ENCODE data around the gene HIVEP2. TPM values are rescaled to one million over a fixed set of nuclear protein-coding genes. Genes with fewer than 3 reads are reported as not detected.

HIVEP2 gene
- polyA plus RNA-seq, 3 donors, result 0.16 to 1.4 (median 0.64) TPM

DNA sequence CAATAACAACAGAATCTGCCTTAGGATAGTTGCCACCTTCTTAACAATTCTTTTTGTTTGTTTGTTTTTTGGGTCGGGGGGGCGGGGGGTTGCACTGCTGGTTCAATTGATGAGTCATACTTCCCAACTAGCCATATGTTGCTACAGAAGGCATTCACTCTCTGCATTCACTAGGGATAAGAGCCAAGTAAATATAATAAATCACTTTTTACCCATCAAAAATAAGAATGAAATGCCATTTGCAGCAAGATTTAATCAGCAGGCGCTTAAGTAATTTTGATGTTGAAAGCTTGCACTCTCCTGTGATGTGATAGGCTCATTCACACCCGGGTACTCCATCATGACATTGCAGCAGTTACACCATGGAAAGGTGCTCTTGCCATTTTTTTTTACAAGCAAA lies 209.8 kb downstream of the HIVEP2 start:
- H3K4me1 ChIP-seq (ENCODE audit: control insufficient read depth in 1 of 2, insufficient read depth in 2 of 2, low read length in 2 of 2), result peaks cover 0 to 3% of the 10 kb centered on the region in 2 donors
- no peak overlapping the region for H2AFZ ChIP-seq (ENCODE audit: insufficient read depth, low read depth, low read length, poor library complexity, severe bottlenecking)
- no peak overlapping the region for H3K4me3 ChIP-seq (replicated peaks in 1 of 3; ENCODE audit: low read depth in 2 of 3, low read length in 3 of 3)
- no peaks in the 10 kb centered on the region for H3K36me3 Mint-ChIP-seq
- TF ChIP-seq, protein P1, sequence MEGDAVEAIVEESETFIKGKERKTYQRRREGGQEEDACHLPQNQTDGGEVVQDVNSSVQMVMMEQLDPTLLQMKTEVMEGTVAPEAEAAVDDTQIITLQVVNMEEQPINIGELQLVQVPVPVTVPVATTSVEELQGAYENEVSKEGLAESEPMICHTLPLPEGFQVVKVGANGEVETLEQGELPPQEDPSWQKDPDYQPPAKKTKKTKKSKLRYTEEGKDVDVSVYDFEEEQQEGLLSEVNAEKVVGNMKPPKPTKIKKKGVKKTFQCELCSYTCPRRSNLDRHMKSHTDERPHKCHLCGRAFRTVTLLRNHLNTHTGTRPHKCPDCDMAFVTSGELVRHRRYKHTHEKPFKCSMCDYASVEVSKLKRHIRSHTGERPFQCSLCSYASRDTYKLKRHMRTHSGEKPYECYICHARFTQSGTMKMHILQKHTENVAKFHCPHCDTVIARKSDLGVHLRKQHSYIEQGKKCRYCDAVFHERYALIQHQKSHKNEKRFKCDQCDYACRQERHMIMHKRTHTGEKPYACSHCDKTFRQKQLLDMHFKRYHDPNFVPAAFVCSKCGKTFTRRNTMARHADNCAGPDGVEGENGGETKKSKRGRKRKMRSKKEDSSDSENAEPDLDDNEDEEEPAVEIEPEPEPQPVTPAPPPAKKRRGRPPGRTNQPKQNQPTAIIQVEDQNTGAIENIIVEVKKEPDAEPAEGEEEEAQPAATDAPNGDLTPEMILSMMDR (IDR thresholded peaks at IDR 0.05), result no peak
- no peaks in the 10 kb centered on the region for H3K36me3 ChIP-seq (replicated peaks in 1 of 2; ENCODE audit: control insufficient read depth in 1 of 2, insufficient read depth in 2 of 2, low read length in 2 of 2)
- H3K4me1 Mint-ChIP-seq, result no peaks in the 10 kb centered on the region
- no peaks in the 10 kb centered on the region for H4K20me1 ChIP-seq (ENCODE audit: insufficient read depth, low read length)
- no peaks in the 10 kb centered on the region for H3K9me3 ChIP-seq (replicated peaks in 1 of 2; ENCODE audit: control insufficient read depth in 1 of 2, insufficient read depth in 1 of 2, low read length in 2 of 2)
- peaks cover 0 to 5% (median 1%) of the 10 kb centered on the region in 7 donors for H3K9me3 Mint-ChIP-seq
- H3K79me2 ChIP-seq (ENCODE audit: insufficient read depth, low read length), result no peaks in the 10 kb centered on the region
- H3K27ac Mint-ChIP-seq, result no peak overlapping the region
- peaks cover 0 to 2% (median 0%) of the 10 kb centered on the region in 3 donors for H3K27me3 Mint-ChIP-seq (ENCODE audit: low read depth in 3 of 3)
- intact Hi-C loops (cut with micrococcal nuclease), result no loop called here
- no peak overlapping the region for H3K4me3 Mint-ChIP-seq
- no peaks in the 10 kb centered on the region for H3K27me3 ChIP-seq (ENCODE audit: control insufficient read depth in 2 of 2, insufficient read depth in 2 of 2, low read length in 2 of 2)
- no peak overlapping the region for H3K9ac ChIP-seq (ENCODE audit: insufficient read depth, low read length, poor library complexity, severe bottlenecking)
- H3K4me2 ChIP-seq (replicated peaks; ENCODE audit: extremely low read depth, low read length, poor library complexity, severe bottlenecking), result no peak overlapping the region
- H3K27ac ChIP-seq (ENCODE audit: low read depth in 1 of 2, low read length in 2 of 2), result no peak overlapping the region
- no CpG with 5 or more reads among the region's 4 CpGs for WGBS (ENCODE audit: insufficient coverage)
- DNase-seq, result no peak

DNA sequence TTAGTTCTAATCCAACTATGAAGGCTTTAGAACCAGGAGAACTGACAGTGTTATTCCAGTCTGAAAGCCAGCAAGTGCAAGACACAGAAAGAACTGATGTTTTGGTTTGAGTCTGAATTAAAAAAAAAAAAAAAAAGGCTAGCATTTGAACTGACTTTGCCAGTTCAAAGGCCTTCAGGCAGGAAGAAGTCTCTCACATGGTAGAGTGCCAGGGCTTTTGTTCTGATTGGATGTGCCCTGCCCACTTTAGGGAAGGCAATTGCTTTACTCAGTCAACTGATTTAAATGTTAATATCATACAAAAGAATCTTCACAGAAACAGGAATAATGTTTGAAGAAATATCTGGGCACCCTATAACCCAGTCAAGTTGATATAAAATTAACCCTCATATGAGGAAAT lies 212.2 kb downstream of the HIVEP2 start:
- Histone ChIP-seq H3K79me2 (ENCODE audit: insufficient read depth, low read length) (no peaks in the 10 kb centered on the region), H3K36me3 (replicated peaks in 1 of 2; ENCODE audit: control insufficient read depth in 1 of 2, insufficient read depth in 2 of 2, low read length in 2 of 2) (no peaks in the 10 kb centered on the region), H3K4me1 (ENCODE audit: control insufficient read depth in 1 of 2, insufficient read depth in 2 of 2, low read length in 2 of 2) (peaks cover 17 to 20% of the 10 kb centered on the region in 2 donors), H3K27me3 (ENCODE audit: control insufficient read depth in 2 of 2, insufficient read depth in 2 of 2, low read length in 2 of 2) (no peaks in the 10 kb centered on the region), H3K4me2 (replicated peaks; ENCODE audit: extremely low read depth, low read length, poor library complexity, severe bottlenecking) (no peak overlapping the region), H4K20me1 (ENCODE audit: insufficient read depth, low read length) (no peaks in the 10 kb centered on the region), H3K27ac (ENCODE audit: low read depth in 1 of 2, low read length in 2 of 2) (no peak overlapping the region), H2AFZ (ENCODE audit: insufficient read depth, low read depth, low read length, poor library complexity, severe bottlenecking) (no peak overlapping the region), H3K9me3 (replicated peaks in 1 of 2; ENCODE audit: control insufficient read depth in 1 of 2, insufficient read depth in 1 of 2, low read length in 2 of 2) (no peaks in the 10 kb centered on the region), H3K4me3 (replicated peaks in 1 of 3; ENCODE audit: low read depth in 2 of 3, low read length in 3 of 3) (no peak overlapping the region), H3K9ac (ENCODE audit: insufficient read depth, low read length, poor library complexity, severe bottlenecking) (no peak overlapping the region)
- Mint-ChIP-seq H3K27me3 (ENCODE audit: low read depth in 3 of 3) (peaks cover 0 to 2% (median 0%) of the 10 kb centered on the region in 3 donors), H3K9me3 (peaks cover 0 to 5% (median 0%) of the 10 kb centered on the region in 7 donors), H3K36me3 (no peaks in the 10 kb centered on the region), H3K4me3 (no peak overlapping the region), H3K4me1 (peaks cover 18% of the 10 kb centered on the region), H3K27ac (no peak overlapping the region)
- DNase-seq, result no peak
- TF ChIP-seq, protein P1 (IDR thresholded peaks at IDR 0.05), result no peak
- intact Hi-C loops (cut with micrococcal nuclease), result no loop called here
